ENCODE measurements around the gene UBTF.

UBTF gene

GRCh38 chr17:44263345-44263902 is 43.9 kb upstream of the UBTF start:
- no peaks in the 10 kb centered on the region for H3K9me3 ChIP-seq
- no peak for TF ChIP-seq CTCF (IDR thresholded peaks at IDR 0.05; ENCODE audit: low read depth, low read length)
- H3K4me3 ChIP-seq (ENCODE audit: low read depth, low read length): no peak overlapping the region
- DNase-seq: no peak
- H3K36me3 ChIP-seq: no peaks in the 10 kb centered on the region
- H3K27me3 ChIP-seq: no peaks in the 10 kb centered on the region
- no peaks in the 10 kb centered on the region; the same call in 1 of the 2 replicates for H3K4me1 ChIP-seq

- DNase-seq: no peak
- no peak for TF ChIP-seq CTCF (IDR thresholded peaks at IDR 0.05; ENCODE audit: low read depth, low read length)
- no peaks in the 10 kb centered on the region for H3K36me3 ChIP-seq
- H3K27me3 ChIP-seq: no peaks in the 10 kb centered on the region
- no peak overlapping the region for H3K4me3 ChIP-seq (ENCODE audit: low read depth, low read length)
- H3K4me1 ChIP-seq: no peaks in the 10 kb centered on the region; the same call in 1 of the 2 replicates
- H3K9me3 ChIP-seq: no peaks in the 10 kb centered on the region
Measured at GRCh38 chr17:44262654-44263225, 43.3 kb upstream of the UBTF start.

GRCh38 chr17:44260296-44260695 is 40.8 kb upstream of the UBTF start:
- no peaks in the 10 kb centered on the region for H3K9me3 ChIP-seq
- TF ChIP-seq CTCF (IDR thresholded peaks at IDR 0.05; ENCODE audit: low read depth, low read length): no peak
- H3K4me1 ChIP-seq: no peaks in the 10 kb centered on the region
- DNase-seq: no peak
- no peaks in the 10 kb centered on the region for H3K27me3 ChIP-seq
- no peaks in the 10 kb centered on the region for H3K36me3 ChIP-seq
- no peak overlapping the region for H3K4me3 ChIP-seq (ENCODE audit: low read depth, low read length)

GRCh38 chr17:44258811-44259351 is 39.4 kb upstream of the UBTF start:
- no peak overlapping the region for H3K4me3 ChIP-seq (ENCODE audit: low read depth, low read length)
- H3K9me3 ChIP-seq: no peaks in the 10 kb centered on the region
- no peaks in the 10 kb centered on the region for H3K36me3 ChIP-seq
- no peak for TF ChIP-seq CTCF (IDR thresholded peaks at IDR 0.05; ENCODE audit: low read depth, low read length)
- no peak for DNase-seq
- H3K4me1 ChIP-seq: no peaks in the 10 kb centered on the region
- no peaks in the 10 kb centered on the region for H3K27me3 ChIP-seq

GRCh38 chr17:44257815-44258760 is 38.6 kb upstream of the UBTF start:
- peak; percentile 55 for DNase-seq
- H3K36me3 ChIP-seq: no peaks in the 10 kb centered on the region
- H3K4me1 ChIP-seq: no peaks in the 10 kb centered on the region
- no peaks in the 10 kb centered on the region for H3K9me3 ChIP-seq
- H3K4me3 ChIP-seq (ENCODE audit: low read depth, low read length): no peak overlapping the region
- no peaks in the 10 kb centered on the region for H3K27me3 ChIP-seq
- no peak for TF ChIP-seq CTCF (IDR thresholded peaks at IDR 0.05; ENCODE audit: low read depth, low read length)
